HEK293 (cell line): ENCODE results near the gene GPR158.

Experiments
- CTCF ChIA-PET: fragments of 350-600 bp; formaldehyde crosslinking; extraction: SDS; loops from one replicate; lab custom pipeline; 2021; ENCODE audit warnings: antibody characterized with exemption; lab: Yijun Ruan, JAX
- POLR2A ChIA-PET: fragments of 300-600 bp; formaldehyde crosslinking; extraction: SDS; loops from one replicate; lab custom pipeline; 2020; ENCODE audit warnings: antibody characterized with exemption, inconsistent platforms; lab: Yijun Ruan, JAX
- H3K27ac ChIP-seq: fragments of 200-500 bp; sonication (Bioruptor generic); 2 replicates; pipeline ENCODE4 v1.5.1; 2014; ENCODE audit warnings: low read depth, low read length, control low read depth, inconsistent platforms; ENCODE audit errors: extremely low read depth
- H3K36me3 ChIP-seq, 2 experiments: fragments of 200-500 bp in 1 of 2; sonication (Bioruptor generic) in 1 of 2; 1 replicate in 1 of 2; 2 replicates in 1 of 2; pipeline ENCODE4 v1.5.1; 2014 to 2017; ENCODE audit warnings: inconsistent platforms in 2 of 2, low read length in 2 of 2; ENCODE audit not compliant: control insufficient read depth in 2 of 2, insufficient read depth in 1 of 2
- H3K4me1 ChIP-seq: fragments of 200-500 bp; sonication (Bioruptor generic); 2 replicates; pipeline ENCODE4 v1.5.1; 2014; ENCODE audit warnings: mild to moderate bottlenecking, low read length, inconsistent platforms; ENCODE audit not compliant: control insufficient read depth, insufficient read depth
- H3K4me3 ChIP-seq: 2 replicates; pipeline ENCODE4 v1.5.1; 2011; ENCODE audit warnings: low read depth, mild to moderate bottlenecking, control low read depth, low read length, moderate library complexity
- H3K9me3 ChIP-seq: fragments of 200-500 bp; sonication (Bioruptor generic); 2 replicates; pipeline ENCODE4 v1.5.1; 2014; ENCODE audit warnings: low read depth, low read length, inconsistent platforms; ENCODE audit not compliant: control insufficient read depth, insufficient read depth
- GLI2 ChIP-seq: fragments of 450-650 bp; formaldehyde crosslinking; IDR thresholded peaks from 2 replicates; pipeline ENCODE4; 2017; ENCODE audit warnings: missing biosample characterization, missing genetic modification characterization, low read depth, borderline replicate concordance
- KLF1 ChIP-seq: fragments of 450-650 bp; formaldehyde crosslinking; IDR thresholded peaks from 2 replicates; pipeline ENCODE4 v1.5.1; 2016; ENCODE audit warnings: missing biosample characterization, missing genetic modification characterization
- RBAK ChIP-seq: fragments of 450-650 bp; formaldehyde crosslinking; IDR thresholded peaks from 2 replicates; pipeline ENCODE4 v1.5.1; 2016; ENCODE audit warnings: missing biosample characterization, missing genetic modification characterization
- TCF7L2 ChIP-seq: IDR thresholded peaks from 2 replicates; pipeline ENCODE4 v1.6.1; 2011; ENCODE audit warnings: low read depth, mild to moderate bottlenecking, inconsistent platforms, low read length, moderate library complexity, borderline replicate concordance
- ZFP3 ChIP-seq: fragments of 450-650 bp; formaldehyde crosslinking; IDR thresholded peaks from 2 replicates; pipeline ENCODE4 v1.5.1; 2016; ENCODE audit warnings: low read depth, missing biosample characterization, missing genetic modification characterization
- ZNF140 ChIP-seq: fragments of 450-650 bp; formaldehyde crosslinking; IDR thresholded peaks from 2 replicates; pipeline ENCODE4 v1.5.1; 2016; ENCODE audit warnings: missing biosample characterization, missing genetic modification characterization
- ZNF19 ChIP-seq: fragments of 450-650 bp; formaldehyde crosslinking; IDR thresholded peaks from 2 replicates; pipeline ENCODE4; 2016; ENCODE audit warnings: missing biosample characterization, missing genetic modification characterization, low read depth
- ZNF223 ChIP-seq: fragments of 450-650 bp; formaldehyde crosslinking; IDR thresholded peaks from 2 replicates; pipeline ENCODE4 v1.5.1; 2016; ENCODE audit warnings: missing biosample characterization, missing genetic modification characterization
- ZNF302 ChIP-seq: fragments of 450-650 bp; formaldehyde crosslinking; IDR thresholded peaks from 2 replicates; pipeline ENCODE4 v1.5.1; 2016; ENCODE audit warnings: missing biosample characterization, missing genetic modification characterization, low read depth
- ZNF335 ChIP-seq: fragments of 450-650 bp; formaldehyde crosslinking; conservative IDR thresholded peaks from 2 replicates; pipeline ENCODE4 v1.5.1; 2016; ENCODE audit warnings: missing biosample characterization, missing genetic modification characterization
- ZNF354C ChIP-seq: fragments of 450-650 bp; formaldehyde crosslinking; IDR thresholded peaks from 2 replicates; pipeline ENCODE4 v1.5.1; 2016; ENCODE audit warnings: missing biosample characterization, missing genetic modification characterization, low read depth, borderline replicate concordance
- ZNF37A ChIP-seq: fragments of 450-650 bp; IDR thresholded peaks from 2 replicates; pipeline ENCODE4 v1.5.1; 2018; ENCODE audit warnings: missing biosample characterization, missing genetic modification characterization
- ZNF394 ChIP-seq: fragments of 450-650 bp; formaldehyde crosslinking; IDR thresholded peaks from 2 replicates; pipeline ENCODE4 v1.5.1; 2016; ENCODE audit warnings: missing biosample characterization, missing genetic modification characterization, mild to moderate bottlenecking, moderate library complexity, borderline replicate concordance
- ZNF529 ChIP-seq: fragments of 450-650 bp; formaldehyde crosslinking; IDR thresholded peaks from 2 replicates; pipeline ENCODE4 v1.5.1; 2017; ENCODE audit warnings: missing genetic modification characterization, missing biosample characterization; ENCODE audit not compliant: insufficient replicate concordance
- ZNF560 ChIP-seq: fragments of 450-650 bp; formaldehyde crosslinking; IDR thresholded peaks from 2 replicates; pipeline ENCODE4 v1.5.1; 2017; ENCODE audit warnings: missing biosample characterization, missing genetic modification characterization, borderline replicate concordance
- ZNF658 ChIP-seq: fragments of 450-650 bp; formaldehyde crosslinking; IDR thresholded peaks from 2 replicates; pipeline ENCODE4; 2016; ENCODE audit warnings: missing biosample characterization, missing genetic modification characterization
- ZNF747 ChIP-seq: fragments of 450-650 bp; formaldehyde crosslinking; IDR thresholded peaks from 2 replicates; pipeline ENCODE4 v1.5.1; 2016; ENCODE audit warnings: missing biosample characterization, missing genetic modification characterization
- ZNF768 ChIP-seq: fragments of 450-650 bp; formaldehyde crosslinking; IDR thresholded peaks from 2 replicates; pipeline ENCODE4 v1.5.1; 2018; ENCODE audit warnings: missing biosample characterization, mild to moderate bottlenecking, missing genetic modification characterization
- ZSCAN30 ChIP-seq: fragments of 450-650 bp; IDR thresholded peaks from 2 replicates; pipeline ENCODE4 v1.5.1; 2018; ENCODE audit warnings: missing biosample characterization, mild to moderate bottlenecking, missing genetic modification characterization, moderate library complexity
- TF ChIP-seq, protein P1 (sequence below): fragments of 450-650 bp; formaldehyde crosslinking; IDR thresholded peaks from 2 replicates; pipeline ENCODE4 v1.5.1; 2016; ENCODE audit warnings: missing biosample characterization, missing genetic modification characterization
- TF ChIP-seq, protein P2 (sequence below): sonication (generic); formaldehyde crosslinking; IDR thresholded peaks from 2 replicates; pipeline ENCODE4 v1.8.1; 2022; ENCODE audit warnings: mild to moderate bottlenecking, moderate library complexity, missing genetic modification reagents
- TF ChIP-seq, protein P3 (sequence below): fragments of 450-650 bp; formaldehyde crosslinking; IDR thresholded peaks from 2 replicates; pipeline ENCODE4 v1.5.1; 2016; ENCODE audit warnings: missing biosample characterization, missing genetic modification characterization
- TF ChIP-seq, protein P4 (sequence below): fragments of 450-650 bp; formaldehyde crosslinking; conservative IDR thresholded peaks from 2 replicates; pipeline ENCODE4 v1.5.1; 2016; ENCODE audit warnings: low read depth, missing biosample characterization, missing genetic modification characterization
- TF ChIP-seq, protein P5 (sequence below): fragments of 450-650 bp; formaldehyde crosslinking; IDR thresholded peaks from 2 replicates; pipeline ENCODE4 v1.5.1; 2016; ENCODE audit warnings: missing biosample characterization, missing genetic modification characterization
- TF ChIP-seq, protein P6 (sequence below): IDR thresholded peaks from 2 replicates; pipeline ENCODE4 v1.6.1; 2011; ENCODE audit warnings: mild to moderate bottlenecking, low read depth, low read length, borderline replicate concordance

Gene GPR158

DNA sequence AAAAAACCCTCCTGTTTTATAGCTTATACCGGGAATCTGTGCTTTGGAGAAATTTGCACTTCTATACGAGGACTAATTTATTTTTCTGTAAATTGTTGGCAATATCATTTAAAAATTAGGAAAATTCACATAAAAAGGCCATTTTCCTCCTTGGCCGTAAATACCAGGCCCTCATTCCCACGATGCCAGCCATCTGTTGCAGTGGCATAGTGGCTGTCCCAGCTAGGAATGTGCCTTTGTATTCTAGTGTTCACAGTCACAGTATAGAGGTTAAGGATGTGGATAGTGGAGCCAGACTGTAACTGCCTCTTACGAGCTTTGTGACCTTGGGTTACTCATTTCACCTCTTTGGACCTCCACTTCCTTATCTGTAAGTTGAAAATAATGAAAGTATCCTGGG lies 312.5 kb downstream of the GPR158 start:
- Histone ChIP-seq H3K36me3 (no peaks in the 10 kb centered on the region), H3K4me3 (no peak overlapping the region), H3K4me1 (no peaks in the 10 kb centered on the region), H3K27ac (no peak overlapping the region), H3K9me3 (no peaks in the 10 kb centered on the region)
- TF ChIP-seq ZNF529 (tag by site-specific recombination) (no peak), ZNF37A (tag by site-specific recombination) (no peak), TCF7L2 (no peak), RBAK (tag by site-specific recombination) (no peak)
- TF ChIP-seq, protein P1, sequence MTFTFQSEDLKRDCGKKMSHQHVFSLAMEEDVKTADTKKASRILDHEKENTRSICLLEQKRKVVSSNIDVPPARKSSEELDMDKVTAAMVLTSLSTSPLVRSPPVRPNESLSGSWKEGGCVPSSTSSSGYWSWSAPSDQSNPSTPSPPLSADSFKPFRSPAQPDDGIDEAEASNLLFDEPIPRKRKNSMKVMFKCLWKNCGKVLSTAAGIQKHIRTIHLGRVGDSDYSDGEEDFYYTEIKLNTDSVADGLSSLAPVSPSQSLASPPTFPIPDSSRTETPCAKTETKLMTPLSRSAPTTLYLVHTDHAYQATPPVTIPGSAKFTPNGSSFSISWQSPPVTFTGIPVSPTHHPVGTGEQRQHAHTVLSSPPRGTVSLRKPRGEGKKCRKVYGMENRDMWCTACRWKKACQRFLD (tag by site-specific recombination), result no peak
- POLR2A ChIA-PET, result no interaction called here
- CTCF ChIA-PET, result no interaction called here

DNA sequence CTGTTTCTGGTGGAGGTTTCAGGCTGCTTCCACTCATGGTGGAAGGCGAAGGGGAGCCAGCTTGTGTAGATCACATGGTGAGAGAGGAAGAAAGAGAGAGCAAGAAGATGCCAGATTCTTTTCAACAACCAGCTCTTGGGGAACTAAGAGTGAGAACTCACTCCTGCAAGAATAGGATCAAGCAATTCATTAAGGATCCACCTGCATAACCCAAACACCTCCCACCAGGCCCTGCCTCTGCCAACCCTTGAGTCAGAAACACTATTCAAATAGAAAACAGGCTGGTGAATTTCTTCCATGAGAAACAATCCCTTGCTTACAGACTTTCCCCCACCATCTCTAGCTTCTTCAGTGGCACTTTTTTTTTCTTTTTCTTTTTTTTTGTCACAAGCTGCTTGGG lies 317.2 kb downstream of the GPR158 start:
- no peak overlapping the region for H3K4me3 ChIP-seq
- POLR2A ChIA-PET, result no interaction called here
- no peak for TF ChIP-seq KLF1
- no peak for TF ChIP-seq ZNF560 (tag by site-specific recombination)
- TF ChIP-seq ZNF335 (tag by site-specific recombination), result no peak
- TF ChIP-seq ZNF302 (tag by site-specific recombination), result no peak
- no peak overlapping the region for H3K27ac ChIP-seq
- H3K9me3 ChIP-seq, result no peaks in the 10 kb centered on the region
- no peaks in the 10 kb centered on the region for H3K36me3 ChIP-seq
- H3K4me1 ChIP-seq, result no peaks in the 10 kb centered on the region
- CTCF ChIA-PET, result no interaction called here

DNA sequence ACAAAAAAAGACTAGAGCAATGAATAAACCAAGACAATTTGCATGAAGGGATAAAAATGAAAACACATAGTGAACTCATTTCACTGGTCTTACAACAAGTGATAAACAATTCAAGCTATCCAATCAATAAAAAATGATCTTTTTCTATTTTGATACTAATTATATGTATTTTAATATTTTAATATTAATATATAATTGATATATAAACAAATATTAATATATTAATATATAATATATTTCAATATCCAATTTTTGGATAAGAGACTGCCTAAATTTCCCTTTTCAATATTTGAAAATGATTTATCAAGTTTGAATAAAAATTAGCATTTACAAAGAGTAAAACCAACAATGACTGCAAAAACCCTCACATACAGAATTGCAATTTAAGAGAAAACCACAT lies 317.9 kb downstream of the GPR158 start:
- H3K4me1 ChIP-seq, result no peaks in the 10 kb centered on the region
- POLR2A ChIA-PET, result no interaction called here
- CTCF ChIA-PET, result no interaction called here
- no peak overlapping the region for H3K27ac ChIP-seq
- H3K9me3 ChIP-seq, result no peaks in the 10 kb centered on the region
- no peaks in the 10 kb centered on the region for H3K36me3 ChIP-seq
- no peak overlapping the region for H3K4me3 ChIP-seq
- TF ChIP-seq ZNF223 (tag by site-specific recombination), result no peak
- TF ChIP-seq, protein P2, sequence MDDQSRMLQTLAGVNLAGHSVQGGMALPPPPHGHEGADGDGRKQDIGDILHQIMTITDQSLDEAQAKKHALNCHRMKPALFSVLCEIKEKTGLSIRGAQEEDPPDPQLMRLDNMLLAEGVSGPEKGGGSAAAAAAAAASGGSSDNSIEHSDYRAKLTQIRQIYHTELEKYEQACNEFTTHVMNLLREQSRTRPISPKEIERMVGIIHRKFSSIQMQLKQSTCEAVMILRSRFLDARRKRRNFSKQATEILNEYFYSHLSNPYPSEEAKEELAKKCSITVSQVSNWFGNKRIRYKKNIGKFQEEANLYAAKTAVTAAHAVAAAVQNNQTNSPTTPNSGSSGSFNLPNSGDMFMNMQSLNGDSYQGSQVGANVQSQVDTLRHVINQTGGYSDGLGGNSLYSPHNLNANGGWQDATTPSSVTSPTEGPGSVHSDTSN (CRISPR knock-in tag), result no peak
- TF ChIP-seq ZSCAN30, result no peak
- no peak for TF ChIP-seq ZNF354C (tag by site-specific recombination)
- TF ChIP-seq ZNF19 (tag by site-specific recombination), result no peak
- TF ChIP-seq ZNF658, result no peak
- TF ChIP-seq ZFP3 (tag by site-specific recombination), result no peak
- TF ChIP-seq, protein P3, sequence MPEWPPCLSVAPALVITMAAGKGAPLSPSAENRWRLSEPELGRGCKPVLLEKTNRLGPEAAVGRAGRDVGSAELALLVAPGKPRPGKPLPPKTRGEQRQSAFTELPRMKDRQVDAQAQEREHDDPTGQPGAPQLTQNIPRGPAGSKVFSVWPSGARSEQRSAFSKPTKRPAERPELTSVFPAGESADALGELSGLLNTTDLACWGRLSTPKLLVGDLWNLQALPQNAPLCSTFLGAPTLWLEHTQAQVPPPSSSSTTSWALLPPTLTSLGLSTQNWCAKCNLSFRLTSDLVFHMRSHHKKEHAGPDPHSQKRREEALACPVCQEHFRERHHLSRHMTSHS (tag by site-specific recombination), result no peak
- TF ChIP-seq, protein P4, sequence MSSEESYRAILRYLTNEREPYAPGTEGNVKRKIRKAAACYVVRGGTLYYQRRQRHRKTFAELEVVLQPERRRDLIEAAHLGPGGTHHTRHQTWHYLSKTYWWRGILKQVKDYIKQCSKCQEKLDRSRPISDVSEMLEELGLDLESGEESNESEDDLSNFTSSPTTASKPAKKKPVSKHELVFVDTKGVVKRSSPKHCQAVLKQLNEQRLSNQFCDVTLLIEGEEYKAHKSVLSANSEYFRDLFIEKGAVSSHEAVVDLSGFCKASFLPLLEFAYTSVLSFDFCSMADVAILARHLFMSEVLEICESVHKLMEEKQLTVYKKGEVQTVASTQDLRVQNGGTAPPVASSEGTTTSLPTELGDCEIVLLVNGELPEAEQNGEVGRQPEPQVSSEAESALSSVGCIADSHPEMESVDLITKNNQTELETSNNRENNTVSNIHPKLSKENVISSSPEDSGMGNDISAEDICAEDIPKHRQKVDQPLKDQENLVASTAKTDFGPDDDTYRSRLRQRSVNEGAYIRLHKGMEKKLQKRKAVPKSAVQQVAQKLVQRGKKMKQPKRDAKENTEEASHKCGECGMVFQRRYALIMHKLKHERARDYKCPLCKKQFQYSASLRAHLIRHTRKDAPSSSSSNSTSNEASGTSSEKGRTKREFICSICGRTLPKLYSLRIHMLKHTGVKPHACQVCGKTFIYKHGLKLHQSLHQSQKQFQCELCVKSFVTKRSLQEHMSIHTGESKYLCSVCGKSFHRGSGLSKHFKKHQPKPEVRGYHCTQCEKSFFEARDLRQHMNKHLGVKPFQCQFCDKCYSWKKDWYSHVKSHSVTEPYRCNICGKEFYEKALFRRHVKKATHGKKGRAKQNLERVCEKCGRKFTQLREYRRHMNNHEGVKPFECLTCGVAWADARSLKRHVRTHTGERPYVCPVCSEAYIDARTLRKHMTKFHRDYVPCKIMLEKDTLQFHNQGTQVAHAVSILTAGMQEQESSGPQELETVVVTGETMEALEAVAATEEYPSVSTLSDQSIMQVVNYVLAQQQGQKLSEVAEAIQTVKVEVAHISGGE (tag by site-specific recombination), result no peak
- TF ChIP-seq, protein P5, sequence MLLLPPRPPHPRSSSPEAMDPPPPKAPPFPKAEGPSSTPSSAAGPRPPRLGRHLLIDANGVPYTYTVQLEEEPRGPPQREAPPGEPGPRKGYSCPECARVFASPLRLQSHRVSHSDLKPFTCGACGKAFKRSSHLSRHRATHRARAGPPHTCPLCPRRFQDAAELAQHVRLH (tag by site-specific recombination), result no peak
- TF ChIP-seq, protein P6, sequence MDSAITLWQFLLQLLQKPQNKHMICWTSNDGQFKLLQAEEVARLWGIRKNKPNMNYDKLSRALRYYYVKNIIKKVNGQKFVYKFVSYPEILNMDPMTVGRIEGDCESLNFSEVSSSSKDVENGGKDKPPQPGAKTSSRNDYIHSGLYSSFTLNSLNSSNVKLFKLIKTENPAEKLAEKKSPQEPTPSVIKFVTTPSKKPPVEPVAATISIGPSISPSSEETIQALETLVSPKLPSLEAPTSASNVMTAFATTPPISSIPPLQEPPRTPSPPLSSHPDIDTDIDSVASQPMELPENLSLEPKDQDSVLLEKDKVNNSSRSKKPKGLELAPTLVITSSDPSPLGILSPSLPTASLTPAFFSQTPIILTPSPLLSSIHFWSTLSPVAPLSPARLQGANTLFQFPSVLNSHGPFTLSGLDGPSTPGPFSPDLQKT, result no peak
- TF ChIP-seq ZNF768, result no peak
- no peak for TF ChIP-seq ZNF747 (tag by site-specific recombination)
- no peak for TF ChIP-seq ZNF140 (tag by site-specific recombination)
- no peak for TF ChIP-seq GLI2 (tag by site-specific recombination)
- TF ChIP-seq ZNF394 (tag by site-specific recombination), result no peak
